K562 (cell line): ENCODE results near the gene MTCH2. TPM values are rescaled to one million over a fixed set of nuclear protein-coding genes. Genes with fewer than 3 reads are reported as not detected.

ENCODE experiments used
- BCLAF1 ChIP-seq, 2 experiments: fragments of 450-650 bp in 1 of 2; IDR thresholded peaks; 2 replicates each; pipeline ENCODE4 v1.6.1; 2011 to 2017; ENCODE audit warnings: low read depth in 2 of 2, antibody characterized with exemption in 1 of 2, borderline replicate concordance in 1 of 2, low read length in 1 of 2, mild to moderate bottlenecking in 1 of 2, mixed read lengths in 1 of 2; ENCODE audit not compliant: control insufficient read depth in 1 of 2
- CBX2 ChIP-seq: fragments of 200-600 bp; sonication (generic); IDR thresholded peaks from one replicate; pipeline ENCODE4 v1.6.1; 2012; ENCODE audit warnings: mild to moderate bottlenecking, low read length, inconsistent platforms; ENCODE audit not compliant: insufficient read depth, poor library complexity, severe bottlenecking
- ELF2 ChIP-seq: fragments of 250-450 bp; sonication (Bioruptor Pico); IDR thresholded peaks from 2 replicates; pipeline ENCODE4 v1.5.0; 2021; ENCODE audit warnings: mild to moderate bottlenecking
- HCFC1 ChIP-seq: IDR thresholded peaks from 2 replicates; pipeline ENCODE4 v1.6.1; 2012; ENCODE audit warnings: low read depth, low read length, improper control_type of control experiment
- HDAC1 ChIP-seq, 2 experiments: fragments of 450-650 bp; IDR thresholded peaks; 2 replicates each; pipeline ENCODE4 v1.6.1; 2016 to 2017; ENCODE audit warnings: inconsistent platforms in 1 of 2, mild to moderate bottlenecking in 1 of 2, moderate library complexity in 1 of 2
- JUNB ChIP-seq: fragments of 450-650 bp; formaldehyde crosslinking; conservative IDR thresholded peaks from 2 replicates; pipeline ENCODE4 v1.4.0; 2020; ENCODE audit warnings: mild to moderate bottlenecking
- MEF2A ChIP-seq: IDR thresholded peaks from 2 replicates; pipeline ENCODE4 v1.6.1; 2011; ENCODE audit warnings: low read depth, mild to moderate bottlenecking, low read length, moderate library complexity; ENCODE audit not compliant: control insufficient read depth
- MLX ChIP-seq, 2 experiments: fragments of 450-650 bp in 1 of 2; sonication (generic) in 1 of 2; formaldehyde crosslinking; conservative IDR thresholded peaks; 2 replicates each; pipeline versions ENCODE4 v1.4.0 to v1.8.1; 2020 to 2022; ENCODE audit warnings: mild to moderate bottlenecking in 1 of 2, missing genetic modification reagents in 1 of 2
- MTA3 ChIP-seq: fragments of 450-650 bp; formaldehyde crosslinking; IDR thresholded peaks from 2 replicates; pipeline ENCODE4 v1.6.1; 2017; ENCODE audit warnings: mild to moderate bottlenecking, borderline replicate concordance
- PHB ChIP-seq: fragments of 250-450 bp; sonication (Bioruptor Pico); IDR thresholded peaks from 2 replicates; pipeline ENCODE4 v1.5.0; 2021
- PKNOX1 ChIP-seq: fragments of 450-650 bp; IDR thresholded peaks from 2 replicates; pipeline ENCODE4 v1.6.1; 2016
- POLR2AphosphoS2 ChIP-seq: IDR thresholded peaks from 2 replicates; pipeline ENCODE4 v1.6.1; 2012; ENCODE audit warnings: low read length, improper control_type of control experiment
- TBL1XR1 ChIP-seq, 2 experiments: IDR thresholded peaks; 2 replicates each; pipeline ENCODE4 v1.6.1; 2012; ENCODE audit warnings: improper control_type of control experiment in 2 of 2, low read length in 2 of 2, mild to moderate bottlenecking in 1 of 2
- TRIM28 ChIP-seq: fragments of 450-650 bp; IDR thresholded peaks from 2 replicates; pipeline ENCODE4 v1.6.1; 2017
- ZBTB9 ChIP-seq: fragments of 450-650 bp; formaldehyde crosslinking; IDR thresholded peaks from 2 replicates; pipeline ENCODE4 v1.4.0; 2020; ENCODE audit warnings: mild to moderate bottlenecking, moderate library complexity
- ZC3H11A ChIP-seq: IDR thresholded peaks from 2 replicates; pipeline ENCODE4 v1.6.1; 2012; ENCODE audit warnings: low read depth, low read length, improper control_type of control experiment
- ZNF140 ChIP-seq: fragments of 250-450 bp; sonication (Bioruptor Pico); IDR thresholded peaks from 2 replicates; pipeline ENCODE4 v1.8.0; 2021; ENCODE audit warnings: moderate library complexity, mild to moderate bottlenecking, inconsistent platforms
- ZNF408 ChIP-seq: fragments of 250-450 bp; sonication (Bioruptor Pico); IDR thresholded peaks from 2 replicates; pipeline ENCODE4 v1.4.0; 2020; ENCODE audit warnings: low read depth, mild to moderate bottlenecking, moderate library complexity
- ZNF436 ChIP-seq: fragments of 250-450, 450-650 bp; sonication (Bioruptor Pico); formaldehyde crosslinking; IDR thresholded peaks from 2 replicates; pipeline ENCODE4 v1.7.0; 2020; ENCODE audit warnings: mild to moderate bottlenecking
- ZNF445 ChIP-seq: fragments of 250-450 bp; sonication (Bioruptor Pico); IDR thresholded peaks from 2 replicates; pipeline ENCODE4 v1.4.0; 2020; ENCODE audit warnings: low read depth, mild to moderate bottlenecking, moderate library complexity
- ZNF639 ChIP-seq, 2 experiments: fragments of 200-800 bp in 1 of 2; sonication (Bioruptor generic) in 1 of 2; sonication (generic) in 1 of 2; formaldehyde crosslinking in 1 of 2; IDR thresholded peaks in 1 of 2; conservative IDR thresholded peaks in 1 of 2; 2 replicates each; pipeline versions ENCODE4 v1.5.0 to v1.6.1; 2016 to 2020; ENCODE audit warnings: missing compliant biosample characterization in 1 of 2, missing genetic modification characterization in 1 of 2, missing genetic modification reagents in 1 of 2
- polyA plus RNA-seq, 8 experiments: library from polyadenylated mRNA; depleted of rRNA in 4 of 8; stranded (reverse) in 5 of 8; unstranded in 3 of 8; fragments of >200 nt; fragmentation: Nextera tagmentation in 2 of 8; fragmentation: Illumina TruSeq in 1 of 8; extraction: Ambion mirVana in 2 of 8; extraction: Trizol in 1 of 8; gene quantifications; 2 replicates each; pipeline versions ENCODE4 v1.2.1 to v1.2.3, GENCODE V29; 2011 to 2014; ENCODE audit warnings: inconsistent platforms in 1 of 8, missing spikeins in 1 of 8
- total RNA-seq, 7 experiments: library from RNA; depleted of rRNA in 6 of 7; stranded (reverse); fragments of >200 nt in 6 of 7; fragmentation: Illumina TruSeq in 2 of 7; extraction: Trizol in 2 of 7; gene quantifications; 2 replicates each; pipeline versions ENCODE4 v1.2.1 to v1.2.3, GENCODE V29; 2011 to 2021; ENCODE audit warnings: low replicate concordance in 1 of 7

Gene MTCH2
- total and polyA plus RNA-seq, 9 of the 15 experiments (the other 6 are each of a cell fraction or from before 2014, with no cell fraction given) = 95.4 to 620 (median 198) TPM

- TF ChIP-seq BCLAF1 (IDR thresholded peaks at IDR 0.05; ENCODE audit: borderline replicate concordance in 1 of 2, control insufficient read depth in 1 of 2, low read depth in 2 of 2, low read length in 1 of 2) (no peak), ZBTB9 (no peak), ELF2 (CRISPR knock-in tag) (no peak), MEF2A (no peak), TRIM28 (peak; percentile 59), ZNF639 (CRISPR knock-in tag; conservative IDR thresholded peaks at IDR 0.05 in 1 of 2, IDR thresholded peaks at IDR 0.05 in 1 of 2) (no peak), PHB (CRISPR knock-in tag) (no peak), CBX2 (no peak), JUNB (CRISPR knock-in tag) (no peak; the same call in 1 of the 2 replicates), ZNF140 (no peak), HDAC1 (IDR thresholded peaks at IDR 0.05) (peak in 1 of 2 experiments; percentile 58; a peak in 2 of 4 replicates), HCFC1 (no peak), MTA3 (0 out of 2 replicates have a peak, but pooled peaks have one; percentile 40), ZNF408 (no peak), POLR2AphosphoS2 (no peak), ZNF445 (CRISPR knock-in tag) (no peak), ZC3H11A (no peak), ZNF436 (CRISPR knock-in tag) (no peak), PKNOX1 (peak; percentile 11; the same call in 1 of the 2 replicates), MLX (CRISPR knock-in tag; conservative IDR thresholded peaks at IDR 0.05) (no peak), TBL1XR1 (IDR thresholded peaks at IDR 0.05; ENCODE audit: low read length in 2 of 2) (no peak)
Measured at GRCh38 chr11:47672283-47672730, 29.9 kb upstream of the MTCH2 start (continued).
